ENCODE results near the gene EXOC6B.
"Not testable (repeated sequence)": the region's sequence is repeated elsewhere in the genome, so short reads cannot be mapped to it uniquely, and the experiment has no call there.

Gene EXOC6B

DNA sequence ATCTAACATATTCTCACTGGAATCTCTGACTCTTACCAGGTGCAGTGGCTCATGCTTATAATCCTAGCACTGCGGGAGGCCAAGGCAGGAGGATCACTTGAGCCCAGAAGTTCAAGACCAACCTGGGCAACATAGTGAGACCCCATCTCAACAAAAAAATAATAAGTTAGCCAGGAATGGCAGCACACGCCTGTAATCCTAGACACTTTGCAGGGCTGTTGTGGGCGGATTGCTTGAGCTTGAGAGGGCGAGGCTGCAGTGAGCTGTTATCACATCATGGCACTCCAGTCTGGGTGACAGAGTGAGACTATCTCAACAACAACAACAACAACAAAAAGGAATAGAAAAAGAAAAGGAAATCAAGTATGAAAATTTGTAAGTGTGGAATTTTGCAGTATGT is 371.6 kb downstream of the EXOC6B start:
- DNase-seq (ENCODE audit: low read depth in 2 of 2), result no peak

DNA sequence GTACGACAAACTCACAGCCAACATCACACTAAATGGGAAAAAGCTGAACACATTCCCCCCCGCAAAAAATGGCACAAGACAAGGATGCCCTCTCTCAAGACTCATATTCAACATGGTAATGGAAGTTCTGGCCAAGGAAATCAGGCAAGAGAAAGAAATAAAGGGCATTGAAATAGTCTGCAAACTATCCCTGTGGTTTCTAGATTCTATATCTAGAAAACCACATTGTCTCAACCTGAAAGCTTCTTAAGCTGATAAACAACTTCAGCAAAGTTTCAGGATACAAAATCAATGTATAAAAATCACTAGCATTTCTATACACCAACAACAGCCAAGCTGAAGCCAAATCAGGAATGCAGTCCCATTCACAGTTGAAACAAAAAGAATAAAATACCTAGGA is 383.6 kb downstream of the EXOC6B start:
- no peak for DNase-seq (ENCODE audit: low read depth in 2 of 2)

DNA sequence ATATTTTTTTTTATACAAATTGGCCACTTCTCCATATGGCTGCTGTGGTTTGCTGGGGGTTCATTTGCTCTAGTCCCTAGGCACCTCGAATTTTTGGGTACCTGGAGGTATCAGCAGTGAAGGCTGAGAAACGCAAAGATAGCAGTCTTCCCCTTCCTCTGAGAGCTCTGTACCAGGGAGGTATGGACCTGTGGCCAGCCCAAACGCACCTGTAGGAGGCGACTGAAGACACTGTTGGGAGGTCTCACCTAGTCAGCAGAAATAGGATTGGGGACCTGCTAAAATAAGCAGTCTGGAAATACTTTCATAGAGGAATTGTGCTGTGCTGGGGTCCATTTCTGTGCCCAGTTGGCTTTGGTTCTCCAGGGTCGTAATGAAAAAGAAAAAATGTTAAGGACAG is 385.9 kb downstream of the EXOC6B start:
- no peak for DNase-seq (ENCODE audit: low read depth in 2 of 2)

DNA sequence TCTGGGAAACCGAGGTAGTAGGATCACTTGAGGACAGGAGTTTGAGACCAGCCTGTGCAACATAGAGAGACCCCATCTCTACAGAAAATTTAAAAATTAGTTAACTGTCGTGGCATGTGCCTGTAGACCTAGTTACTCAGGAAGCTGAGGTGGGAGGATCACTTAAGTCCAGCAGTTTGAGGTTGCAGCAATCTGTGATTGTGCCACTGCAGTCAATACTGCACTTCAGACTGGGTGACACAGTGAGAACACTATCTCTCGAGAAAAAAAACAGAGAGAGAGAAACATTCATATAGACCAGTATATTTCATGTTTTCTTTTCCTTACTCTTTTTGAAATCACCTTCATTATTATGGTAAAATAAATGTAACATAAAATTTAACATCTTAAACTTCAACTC is 387.5 kb downstream of the EXOC6B start:
- DNase-seq (ENCODE audit: low read depth in 2 of 2), result no peak

DNA sequence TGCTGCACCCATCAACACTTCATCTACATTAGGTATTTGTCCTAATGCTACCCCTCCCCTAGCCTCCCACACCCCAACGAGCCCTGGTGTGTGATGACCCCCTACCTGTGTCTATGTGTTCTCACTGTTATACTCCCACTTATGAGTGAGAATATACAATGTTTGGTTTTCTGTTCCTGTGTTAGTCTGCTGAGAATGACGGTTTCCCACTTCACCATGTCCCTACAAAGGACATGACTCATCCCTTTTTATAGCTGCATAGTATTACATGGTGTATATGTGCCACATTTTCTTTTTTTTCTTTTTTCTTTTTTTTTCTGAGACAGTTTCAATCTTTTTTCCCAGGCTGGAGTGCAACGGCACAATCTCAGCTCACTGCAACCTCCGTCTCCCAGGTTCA is 394.1 kb downstream of the EXOC6B start:
- DNase-seq (ENCODE audit: low read depth in 2 of 2), result no peak

DNA sequence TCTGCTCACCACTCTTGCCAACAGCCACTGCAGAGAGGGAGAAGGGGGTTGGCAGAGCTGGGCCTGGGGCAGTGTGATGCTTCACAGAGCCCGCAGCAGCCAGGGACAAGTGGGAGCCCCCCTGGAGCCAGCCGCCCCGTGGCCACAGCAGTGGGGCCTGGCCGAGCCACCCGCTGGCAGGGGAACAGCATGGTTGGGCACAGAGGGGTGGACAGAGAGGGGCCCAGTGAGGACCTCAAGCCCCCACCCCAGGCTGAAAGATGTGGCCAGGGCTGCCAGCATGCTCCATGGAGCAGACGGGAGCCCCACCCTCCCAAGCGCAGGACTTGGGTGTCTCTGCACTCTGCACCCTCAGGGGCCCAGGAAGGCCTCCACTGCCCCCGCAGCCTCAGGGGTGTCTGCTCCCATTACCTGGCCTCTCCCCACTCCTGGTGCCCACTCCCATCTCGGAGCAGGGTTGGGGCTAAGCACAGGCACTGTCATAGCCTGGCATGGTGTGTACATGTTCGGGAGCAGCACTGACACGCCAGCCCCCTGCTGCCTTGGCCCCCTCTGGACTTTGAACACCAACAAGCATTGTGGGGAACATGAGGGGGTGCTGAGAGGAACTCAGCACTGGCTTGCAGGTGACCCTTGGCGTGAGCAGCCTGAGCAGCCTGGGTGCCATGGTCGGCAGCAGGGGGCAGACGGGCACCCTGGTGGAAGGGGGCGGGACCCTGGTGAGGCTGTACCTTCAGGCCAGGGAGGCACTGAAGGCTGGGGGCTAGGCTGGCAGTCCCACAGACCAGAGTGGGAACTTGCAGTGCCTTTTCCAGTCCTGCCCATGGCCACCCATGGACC is 398.6 kb downstream of the EXOC6B start:
- DNase-seq (ENCODE audit: low read depth in 2 of 2), result no peak

DNA sequence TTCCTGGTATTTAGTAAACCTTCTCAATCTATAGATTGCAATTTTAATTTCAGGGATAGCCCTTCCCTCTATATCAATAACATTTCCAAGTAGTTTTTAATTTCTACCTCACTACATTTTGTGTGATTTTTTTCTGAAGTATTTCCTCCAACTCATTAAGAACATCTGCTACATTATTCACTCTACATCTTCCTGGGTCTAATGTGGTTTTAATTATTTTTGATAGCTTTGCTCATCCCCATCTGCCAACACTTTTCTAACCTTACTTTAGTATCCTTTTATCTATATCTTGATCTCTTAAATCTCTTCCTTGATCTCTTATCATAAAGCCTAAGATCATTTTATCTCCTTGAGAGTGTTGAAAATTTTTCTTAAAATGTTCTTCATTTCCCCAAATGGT is 399.8 kb downstream of the EXOC6B start:
- no peak for DNase-seq (ENCODE audit: low read depth in 2 of 2)

DNA sequence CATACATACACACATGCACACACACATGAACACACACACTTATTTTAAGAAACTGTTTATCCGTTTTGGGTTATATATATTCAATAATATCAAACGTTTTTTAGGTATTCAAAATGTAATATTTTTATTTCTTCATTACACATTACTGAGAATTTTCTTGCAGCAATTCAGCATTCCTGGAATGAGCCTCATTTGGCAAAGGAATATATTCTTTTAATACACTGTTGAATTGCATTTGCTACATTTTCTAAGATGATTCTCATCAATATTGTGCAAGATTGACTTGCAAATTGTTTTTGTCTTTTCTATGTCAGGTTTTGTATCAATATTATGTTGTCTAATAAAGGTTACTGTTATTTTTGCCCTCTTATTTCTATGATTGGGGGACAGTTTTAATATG is 402.1 kb downstream of the EXOC6B start:
- DNase-seq (ENCODE audit: low read depth in 2 of 2), result no peak

DNA sequence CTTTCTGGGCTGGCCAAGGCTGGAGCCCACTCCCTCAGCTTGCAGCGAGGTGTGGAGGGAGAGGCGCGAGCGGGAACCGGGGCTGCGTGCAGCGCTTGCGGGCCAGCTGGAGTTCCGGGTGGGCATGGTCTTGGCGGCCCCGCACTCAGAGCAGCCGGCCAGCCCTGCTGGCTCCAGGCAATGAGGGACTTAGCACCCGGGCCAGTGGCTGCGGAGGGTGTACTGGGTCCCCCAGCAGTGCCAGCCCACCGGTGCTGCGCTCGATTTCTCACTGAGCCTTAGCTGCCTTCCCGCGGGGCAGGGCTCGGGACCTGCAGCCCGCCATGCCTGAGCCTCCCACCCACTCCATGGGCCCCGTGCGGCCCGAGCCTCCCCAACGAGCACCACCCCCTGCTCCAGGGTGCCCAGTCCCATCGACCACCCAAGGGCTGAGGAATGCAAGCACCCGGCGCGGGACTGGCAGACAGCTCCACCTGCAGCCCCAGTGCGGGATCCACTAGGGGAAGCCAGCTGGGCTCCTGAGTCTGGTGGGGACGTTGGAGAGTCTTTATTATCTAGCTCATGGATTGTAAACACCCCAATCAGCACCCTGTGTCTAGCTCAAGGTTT is 404.0 kb downstream of the EXOC6B start:
- not testable (repeated sequence) for DNase-seq (ENCODE audit: low read depth in 2 of 2)

DNA sequence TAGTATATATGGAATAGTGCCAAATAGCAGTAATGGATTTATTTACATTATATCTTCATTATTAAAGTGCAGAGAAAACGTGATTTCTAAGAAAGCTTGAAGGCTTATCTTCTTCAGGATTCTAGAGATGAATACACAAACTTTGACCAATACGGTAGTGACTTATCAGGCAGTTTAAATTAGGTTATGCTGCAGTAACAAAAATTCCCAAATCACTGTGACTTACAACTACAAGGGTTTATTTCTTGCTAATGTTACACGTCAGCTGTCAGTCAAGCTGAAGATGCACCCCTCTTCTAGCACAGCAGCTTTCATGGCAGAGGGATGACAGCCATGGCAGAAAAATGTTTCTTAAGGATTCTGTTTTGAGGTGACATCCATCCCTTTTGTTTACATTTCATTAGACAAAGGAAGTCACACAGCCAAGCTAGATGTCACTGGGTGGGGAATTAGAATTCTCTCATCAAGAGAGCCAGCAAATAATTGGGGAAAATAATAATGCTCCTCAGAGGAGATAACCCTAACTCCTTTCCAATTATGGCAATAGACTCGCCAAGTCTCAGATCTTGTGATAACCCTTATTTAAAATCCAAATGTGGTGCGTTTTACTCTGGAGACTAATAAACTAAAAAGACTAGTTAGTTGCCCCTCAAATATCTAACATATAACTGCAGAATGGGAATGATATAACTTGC is 409.9 kb downstream of the EXOC6B start:
- no peak for DNase-seq (ENCODE audit: low read depth in 2 of 2)

DNA sequence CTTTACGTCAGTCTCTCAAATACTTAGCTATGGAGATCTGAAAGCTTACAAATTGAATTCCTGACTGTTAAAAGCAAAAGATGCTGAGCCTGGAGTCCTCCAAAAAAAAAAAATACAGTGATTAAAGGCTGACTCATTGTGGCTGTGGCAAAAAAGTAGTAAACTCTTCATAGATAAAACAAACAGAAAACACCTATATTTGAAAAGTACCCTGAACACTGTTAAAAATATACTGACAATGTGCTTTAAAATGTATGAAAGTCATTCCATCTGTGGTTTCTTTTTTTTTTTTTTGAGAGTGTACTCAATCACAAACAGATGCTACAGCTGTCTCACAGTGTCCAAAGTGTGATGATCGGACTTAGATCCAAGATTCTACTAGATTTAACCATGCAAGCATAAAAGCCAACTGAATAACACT is 410.6 kb downstream of the EXOC6B start:
- DNase-seq (ENCODE audit: low read depth in 2 of 2), result no peak

DNA sequence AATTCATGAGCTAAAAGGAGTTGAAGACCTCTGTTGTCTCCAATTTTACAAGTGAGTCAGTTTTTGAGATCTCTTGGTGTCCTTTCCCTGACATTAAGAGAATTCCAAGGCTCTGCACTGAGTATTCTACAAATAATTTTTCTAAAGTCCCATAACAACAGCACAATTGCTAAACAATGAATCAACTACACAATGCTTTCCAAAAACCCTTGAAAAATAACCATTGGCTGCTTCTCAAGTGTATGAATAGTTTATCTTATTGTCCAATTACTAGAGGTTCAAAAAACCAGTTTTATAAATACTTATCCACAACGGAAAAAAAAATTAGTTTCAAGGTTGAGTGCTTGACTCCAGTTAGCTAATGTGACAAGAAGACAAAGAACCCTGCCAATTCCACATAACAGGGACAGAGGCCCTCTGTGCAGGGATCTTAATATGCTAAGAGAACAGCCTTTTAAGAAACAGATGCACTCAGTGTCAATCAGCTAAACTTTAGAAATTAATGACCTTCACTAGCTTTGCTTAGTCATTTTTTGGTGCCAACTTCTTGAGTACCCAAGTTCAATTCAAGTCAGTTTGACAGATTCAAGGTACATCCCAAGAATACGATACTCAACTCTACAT is 411.6 kb downstream of the EXOC6B start:
- no peak for DNase-seq (ENCODE audit: low read depth in 2 of 2)

DNA sequence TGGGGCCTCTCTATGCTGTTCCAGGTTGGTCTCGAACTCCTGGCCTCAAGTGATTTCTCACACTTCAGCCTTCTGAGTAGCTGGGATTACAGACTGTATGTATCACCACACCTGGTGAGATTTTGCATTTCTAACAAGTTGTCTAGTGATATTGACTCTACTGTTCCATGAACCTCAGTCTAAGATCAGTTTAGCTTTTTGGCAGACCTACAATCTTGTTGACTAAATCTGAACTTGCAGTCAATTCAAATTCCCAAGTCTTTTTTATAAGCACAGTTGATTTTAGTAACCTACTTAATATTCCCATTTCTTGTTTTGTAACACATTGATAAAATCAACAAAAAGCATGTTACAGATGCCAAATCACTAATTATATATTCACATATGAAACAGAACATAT is 412.1 kb downstream of the EXOC6B start:
- no peak for DNase-seq (ENCODE audit: low read depth in 2 of 2)

DNA sequence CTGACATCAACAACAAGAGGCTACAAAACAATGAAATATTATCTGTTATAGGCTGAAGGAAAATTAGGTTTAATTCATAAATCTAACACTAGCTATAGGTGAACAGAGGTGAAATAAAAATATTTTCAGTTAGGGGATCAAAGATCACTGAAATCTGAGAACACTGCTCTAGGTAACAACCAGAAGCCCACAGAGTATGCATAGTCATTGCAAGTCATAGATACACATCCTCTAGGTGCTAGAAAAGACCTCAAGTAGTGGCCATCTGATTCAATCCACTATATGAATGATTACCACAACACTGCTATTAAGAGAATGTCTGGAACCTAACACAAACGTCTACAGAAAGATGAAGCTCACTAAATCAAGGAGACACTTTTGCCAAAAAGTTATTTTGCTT is 413.6 kb downstream of the EXOC6B start:
- no peak for DNase-seq (ENCODE audit: low read depth in 2 of 2)

DNA sequence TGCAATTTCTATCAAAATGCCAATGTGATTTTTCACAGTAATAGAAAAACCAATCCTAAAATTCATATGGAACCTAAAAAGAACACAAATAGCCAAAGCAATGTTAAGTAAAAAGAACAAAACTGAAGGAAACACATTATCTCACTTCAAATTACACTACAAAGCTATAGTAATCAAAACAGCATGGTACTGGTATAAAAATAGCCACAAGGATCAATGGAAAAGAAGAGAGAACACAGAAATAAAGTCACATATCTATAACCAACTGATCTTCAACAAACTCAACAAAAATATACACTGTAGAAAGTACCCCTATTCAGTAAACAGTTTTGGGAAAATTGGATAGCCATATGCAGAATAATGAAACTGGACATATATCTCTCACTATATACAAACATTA is 426.0 kb downstream of the EXOC6B start:
- no peak for DNase-seq (ENCODE audit: low read depth in 2 of 2)

DNA sequence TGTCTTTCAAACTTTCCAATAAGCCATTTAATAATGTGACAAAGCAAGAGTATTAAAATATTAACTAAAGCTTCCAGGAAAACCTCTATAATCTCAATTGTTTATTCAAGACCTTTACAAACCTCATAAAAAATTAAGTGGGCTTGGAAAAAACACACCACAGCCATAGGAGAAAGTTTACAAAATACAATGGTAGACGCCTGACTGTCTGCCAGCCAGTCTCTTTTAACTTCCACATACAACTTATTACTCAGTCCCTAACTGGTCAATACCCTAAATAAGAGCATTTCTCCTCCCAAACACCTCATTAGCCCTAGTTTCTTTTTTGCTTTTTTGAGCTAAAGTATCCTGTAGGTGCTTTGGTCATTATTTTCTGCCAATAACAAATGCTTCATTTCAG is 430.7 kb downstream of the EXOC6B start:
- DNase-seq (ENCODE audit: low read depth in 2 of 2), result no peak

DNA sequence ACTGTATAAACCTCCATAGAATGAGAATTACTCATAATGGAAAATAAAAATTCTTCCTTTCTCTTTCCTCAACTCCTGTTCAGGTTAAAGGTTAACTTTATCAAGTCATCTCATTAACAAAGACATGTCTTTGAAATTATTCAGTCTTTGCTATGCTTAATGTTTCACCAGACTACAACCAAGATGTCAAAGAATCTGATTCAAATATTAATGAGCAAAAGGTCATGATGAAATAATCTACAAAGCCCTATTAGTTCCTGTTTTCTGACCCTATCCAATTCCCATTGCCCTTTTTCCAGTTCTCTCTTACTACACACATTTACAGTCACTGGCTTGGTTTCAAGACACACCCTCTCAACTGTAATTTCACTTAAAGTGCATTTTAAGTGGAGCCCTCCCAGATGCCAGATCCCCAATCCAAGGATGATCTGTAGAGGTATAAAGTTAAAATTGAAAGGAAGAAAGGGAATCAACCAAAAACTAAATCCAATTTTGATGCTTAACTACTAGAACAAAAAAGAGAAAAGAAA is 431.2 kb downstream of the EXOC6B start:
- no peak for DNase-seq (ENCODE audit: low read depth in 2 of 2)

DNA sequence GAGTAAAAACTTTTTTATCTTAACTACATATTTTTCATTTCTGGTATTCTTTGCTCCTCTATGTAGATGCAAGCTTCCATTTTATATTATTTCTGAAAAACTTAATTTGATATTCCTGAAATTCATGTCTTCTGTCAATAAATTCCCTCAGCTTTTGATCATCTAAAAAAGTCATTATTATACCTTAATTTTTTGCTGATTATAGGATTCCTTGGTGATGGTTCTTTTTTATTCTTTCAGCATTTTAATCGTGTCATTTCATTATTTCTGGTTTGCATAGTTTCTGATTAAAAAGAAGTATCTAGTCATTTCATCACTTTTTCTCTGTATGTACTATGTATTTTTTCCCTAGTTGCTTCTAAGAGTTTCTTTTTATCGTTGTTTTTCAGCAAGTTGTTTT is 436.4 kb downstream of the EXOC6B start:
- DNase-seq (ENCODE audit: low read depth in 2 of 2), result no peak

DNA sequence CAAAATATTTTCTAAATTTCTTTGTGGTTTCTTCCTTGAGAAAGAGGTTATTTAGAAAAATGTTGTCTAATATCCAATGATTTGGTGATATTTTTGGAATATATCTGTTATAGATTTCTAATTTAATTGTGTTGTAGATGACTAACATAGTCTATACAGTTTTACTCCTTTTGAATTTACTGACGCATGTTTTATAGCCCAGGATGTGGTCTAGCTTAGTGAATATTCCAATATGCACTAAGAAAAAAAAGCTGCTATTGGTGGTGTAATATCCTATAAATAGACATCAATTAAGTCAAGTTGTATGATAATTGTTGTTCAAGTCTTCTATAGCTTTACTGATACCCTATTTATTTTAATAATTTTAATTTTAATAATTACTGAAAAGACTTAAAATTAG is 437.6 kb downstream of the EXOC6B start:
- DNase-seq (ENCODE audit: low read depth in 2 of 2), result no peak

DNA sequence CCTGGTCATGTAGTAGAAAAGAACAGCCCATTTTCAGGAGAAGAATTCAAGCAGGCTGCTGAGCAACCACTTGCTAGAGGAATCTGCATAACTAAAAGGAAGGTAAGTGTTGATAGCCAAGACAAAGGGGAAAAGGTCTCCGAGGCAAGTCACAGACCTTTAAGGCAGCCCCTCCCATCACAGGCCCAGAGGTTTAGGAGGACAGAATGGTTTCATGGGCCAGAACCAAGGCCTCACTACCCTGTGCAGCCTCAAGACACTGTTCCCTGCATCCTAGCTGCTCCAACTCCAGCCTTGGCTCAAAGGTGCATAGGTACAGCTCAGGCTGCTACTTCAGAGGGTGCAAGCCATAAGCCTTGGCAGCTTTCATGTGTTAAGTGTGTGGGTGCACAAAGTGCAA is 439.5 kb downstream of the EXOC6B start:
- DNase-seq (ENCODE audit: low read depth in 2 of 2), result no peak

DNA sequence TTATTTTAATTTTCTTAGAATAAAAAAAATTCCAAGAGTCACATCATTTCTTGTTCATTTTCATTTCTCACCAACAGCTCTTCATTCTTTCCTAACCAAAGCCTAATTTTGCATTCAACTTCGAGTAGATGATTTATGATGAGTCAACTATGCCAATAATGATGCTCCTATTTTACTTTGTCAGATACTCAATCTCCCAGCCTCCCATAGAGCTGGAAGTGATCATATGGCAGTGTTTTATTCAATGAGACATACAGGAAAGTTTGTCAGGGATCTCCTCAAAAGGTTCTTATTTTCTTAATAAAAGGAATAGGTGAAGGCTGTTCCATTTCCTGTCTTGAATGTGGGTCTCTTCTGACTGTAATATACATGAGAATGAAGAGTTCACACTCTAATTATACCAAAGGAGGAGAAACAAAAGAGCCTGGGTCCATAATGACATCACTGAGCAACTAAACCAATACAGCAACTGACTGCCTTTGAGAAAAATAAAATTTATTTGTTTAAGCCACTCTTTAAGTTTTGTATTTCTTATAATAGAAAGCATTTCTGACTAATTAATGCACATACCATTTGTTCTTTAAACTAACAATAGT is 447.0 kb downstream of the EXOC6B start:
- no peak for DNase-seq (ENCODE audit: low read depth in 2 of 2)
